ENCODE measurements around the gene FRMPD3.

Gene FRMPD3

DNA sequence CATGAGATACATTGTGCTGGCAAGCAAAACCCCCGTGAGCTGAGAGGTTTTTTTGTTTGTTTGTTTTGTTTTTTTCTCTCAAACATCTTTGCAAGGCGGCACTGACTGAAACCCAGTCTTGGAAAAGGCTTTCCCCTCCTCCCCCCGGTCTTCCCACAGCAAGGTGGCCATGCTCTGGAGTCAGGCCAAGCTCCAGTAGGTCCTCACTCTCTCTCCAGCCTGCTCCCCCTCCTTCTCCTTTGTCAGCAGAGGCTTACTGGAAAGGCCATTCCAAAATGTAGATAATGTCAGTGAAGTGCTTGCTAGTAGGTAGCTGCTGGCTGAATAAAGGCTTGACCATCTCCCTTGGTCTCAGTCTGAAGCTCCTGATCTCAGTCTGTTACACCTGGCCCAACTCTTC, 32.6 kb downstream of the FRMPD3 start:
- FAIRE-seq, result no peak

DNA sequence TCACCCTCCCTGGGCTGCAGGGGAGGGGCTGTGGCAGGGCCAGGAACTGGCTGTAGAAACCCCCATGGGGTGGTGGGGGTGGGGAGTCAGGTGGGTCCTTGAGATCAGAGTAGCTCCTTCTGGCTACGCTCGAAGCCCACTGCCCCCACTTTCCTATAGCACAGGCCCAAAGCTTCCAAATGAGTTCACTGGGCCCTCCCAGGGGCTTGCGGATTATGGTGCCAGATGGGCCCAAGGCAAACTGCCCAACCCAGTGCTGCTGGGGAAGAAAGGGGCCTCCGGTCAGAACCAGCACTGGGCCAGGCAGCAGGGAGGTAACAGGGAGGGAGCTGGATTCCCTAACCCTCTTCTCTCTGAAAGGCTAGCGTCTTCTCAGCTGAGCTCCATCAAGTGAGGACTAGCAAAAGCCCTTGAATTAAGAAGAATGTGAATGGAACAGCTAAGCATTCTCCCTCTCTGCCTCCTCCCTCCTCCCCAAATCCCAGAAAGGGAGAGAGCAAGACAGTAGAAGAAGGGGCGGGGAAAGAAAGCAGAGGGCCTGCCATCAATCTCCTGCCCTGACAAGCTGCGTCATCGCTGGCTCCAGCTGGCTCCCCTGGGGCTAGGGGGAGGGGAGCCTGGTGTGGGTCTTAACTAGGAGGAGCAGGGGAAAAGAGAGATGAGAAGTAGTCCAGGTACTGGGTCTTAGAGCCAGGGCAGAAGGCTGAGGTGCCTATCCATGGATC, 34.7 kb downstream of the FRMPD3 start:
- FAIRE-seq, result no peak

DNA sequence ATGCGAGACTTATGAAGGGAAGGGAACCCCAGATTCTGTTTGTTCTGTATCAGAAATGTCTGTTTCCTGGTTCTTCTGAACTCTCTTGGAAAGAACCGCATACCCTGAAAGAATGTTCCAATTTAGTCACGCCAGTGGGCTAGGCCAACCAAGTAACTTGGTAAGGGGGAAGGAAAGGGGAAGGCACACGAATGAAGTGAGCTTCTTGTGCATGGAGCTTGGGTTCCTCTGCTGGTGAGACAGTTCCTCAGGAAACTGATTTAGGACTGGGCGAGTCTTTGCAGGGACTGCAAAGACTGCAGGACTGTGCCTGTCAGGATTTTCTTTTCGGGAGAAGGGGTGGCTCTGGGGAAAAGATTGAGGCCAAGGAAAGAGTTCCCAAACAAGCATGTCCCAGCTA, 35.6 kb downstream of the FRMPD3 start:
- FAIRE-seq, result no peak

DNA sequence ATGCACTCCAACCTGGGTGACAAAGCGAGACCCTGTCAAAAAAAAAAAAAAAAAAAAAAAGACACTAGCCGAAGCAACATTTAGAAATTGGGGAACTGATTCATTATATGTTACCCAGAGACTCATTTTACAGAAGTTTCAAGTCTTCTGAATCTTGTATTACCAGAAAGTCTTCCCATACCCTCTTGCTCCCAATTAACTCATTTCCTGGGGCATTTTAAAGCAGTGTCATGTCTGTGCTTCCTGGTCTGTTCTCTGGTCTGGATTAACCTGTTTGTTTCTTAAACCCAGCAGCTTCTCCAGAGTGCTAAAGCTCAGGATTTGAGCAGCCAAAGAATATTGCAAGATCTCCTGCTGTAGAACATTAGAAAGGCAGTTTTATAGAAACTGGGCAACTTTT, 43.7 kb downstream of the FRMPD3 start:
- FAIRE-seq, result no peak

DNA sequence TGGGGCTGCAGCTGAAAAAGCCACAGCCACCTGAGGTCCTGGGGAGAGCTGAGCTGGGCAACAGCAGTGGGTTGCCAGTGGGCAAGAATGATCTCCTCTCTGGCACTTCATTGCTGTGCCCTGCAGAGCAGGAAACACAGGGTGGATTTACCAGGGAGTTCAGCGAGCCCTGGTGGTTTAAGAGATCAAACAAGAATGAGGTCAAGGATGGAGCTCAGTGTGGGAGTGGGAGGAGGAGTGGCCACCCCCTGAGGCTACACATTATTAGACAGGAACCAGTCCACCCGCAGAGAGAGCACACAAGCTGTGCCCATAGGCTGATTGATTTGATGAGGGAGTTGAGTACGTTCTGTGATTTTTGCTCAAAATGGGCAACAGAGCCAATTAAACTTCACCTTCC, 47.3 kb downstream of the FRMPD3 start:
- no peak for FAIRE-seq
